ENCODE results near the gene PTPRD. TPM values are rescaled to one million over a fixed set of nuclear protein-coding genes. Genes with fewer than 3 reads are reported as not detected.

The PTPRD gene
- total and polyA plus RNA-seq, 2 donors (not counting 1 experiment from before 2014, with no cell fraction given), result not detected

DNA sequence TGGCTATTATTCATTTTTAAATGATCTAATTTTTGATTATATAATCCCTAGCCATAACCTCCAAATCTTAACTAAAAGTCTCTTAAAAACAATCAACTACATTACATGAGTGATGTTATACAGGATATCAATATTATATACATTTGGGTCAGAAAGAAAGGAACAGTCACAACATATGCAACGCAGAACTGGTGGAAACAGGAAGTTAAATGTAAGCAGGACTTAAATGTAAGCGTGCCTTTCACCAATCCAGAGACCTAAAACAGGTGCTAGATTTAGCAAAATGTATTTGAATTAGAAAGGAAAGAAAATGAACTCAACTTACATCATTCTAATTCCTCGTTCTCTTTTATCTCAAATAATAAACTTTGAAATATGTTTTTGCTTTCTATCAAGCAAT, 738.5 kb downstream of the PTPRD start:
- DNase-seq, result no peak
- intact Hi-C loops (cut with micrococcal nuclease), result no loop called here
- ChIA-PET POLR2A (no interaction called here), CTCF (no interaction called here)
- H3K27ac Mint-ChIP-seq, result no peak overlapping the region
- TF ChIP-seq, protein P1, sequence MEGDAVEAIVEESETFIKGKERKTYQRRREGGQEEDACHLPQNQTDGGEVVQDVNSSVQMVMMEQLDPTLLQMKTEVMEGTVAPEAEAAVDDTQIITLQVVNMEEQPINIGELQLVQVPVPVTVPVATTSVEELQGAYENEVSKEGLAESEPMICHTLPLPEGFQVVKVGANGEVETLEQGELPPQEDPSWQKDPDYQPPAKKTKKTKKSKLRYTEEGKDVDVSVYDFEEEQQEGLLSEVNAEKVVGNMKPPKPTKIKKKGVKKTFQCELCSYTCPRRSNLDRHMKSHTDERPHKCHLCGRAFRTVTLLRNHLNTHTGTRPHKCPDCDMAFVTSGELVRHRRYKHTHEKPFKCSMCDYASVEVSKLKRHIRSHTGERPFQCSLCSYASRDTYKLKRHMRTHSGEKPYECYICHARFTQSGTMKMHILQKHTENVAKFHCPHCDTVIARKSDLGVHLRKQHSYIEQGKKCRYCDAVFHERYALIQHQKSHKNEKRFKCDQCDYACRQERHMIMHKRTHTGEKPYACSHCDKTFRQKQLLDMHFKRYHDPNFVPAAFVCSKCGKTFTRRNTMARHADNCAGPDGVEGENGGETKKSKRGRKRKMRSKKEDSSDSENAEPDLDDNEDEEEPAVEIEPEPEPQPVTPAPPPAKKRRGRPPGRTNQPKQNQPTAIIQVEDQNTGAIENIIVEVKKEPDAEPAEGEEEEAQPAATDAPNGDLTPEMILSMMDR (IDR thresholded peaks at IDR 0.05), result no peak
- no peak for TF ChIP-seq EZH2 (IDR thresholded peaks at IDR 0.05; ENCODE audit: borderline replicate concordance, insufficient read depth, low read depth, low read length, poor library complexity, severe bottlenecking)
- H3K27ac ChIP-seq (ENCODE audit: low read length in 2 of 2), result no peak overlapping the region
- no peak for ATAC-seq (ENCODE audit: low read depth)
- H3K79me2 ChIP-seq (ENCODE audit: control insufficient read depth, insufficient read depth, low read length), result no peaks in the 10 kb centered on the region
- H3K4me3 ChIP-seq (ENCODE audit: control extremely low read depth in 1 of 5, extremely low read depth in 1 of 5, insufficient read depth in 1 of 5, low read depth in 2 of 5, low read length in 4 of 5), result no peak overlapping the region
- no peaks in the 10 kb centered on the region for H3K27me3 ChIP-seq (replicated peaks in 1 of 4; ENCODE audit: control extremely low read depth in 1 of 4, control insufficient read depth in 3 of 4, insufficient read depth in 4 of 4, low read length in 3 of 4)
- no CpG with 5 or more reads among the region's 3 CpGs for WGBS (ENCODE audit: insufficient coverage)
- no peaks in the 10 kb centered on the region for H3K9me3 ChIP-seq (ENCODE audit: control extremely low read depth in 1 of 3, control insufficient read depth in 2 of 3, insufficient read depth in 1 of 3, low read length in 2 of 3)
- no peaks in the 10 kb centered on the region for H3K9me3 Mint-ChIP-seq (ENCODE audit: insufficient read depth)
- no peaks in the 10 kb centered on the region for H4K20me1 ChIP-seq (ENCODE audit: control insufficient read depth, insufficient read depth, low read length, poor library complexity, severe bottlenecking)
- no peaks in the 10 kb centered on the region for H3K4me1 ChIP-seq (ENCODE audit: control insufficient read depth in 2 of 2, insufficient read depth in 2 of 2, low read length in 2 of 2)
- H3K27me3 Mint-ChIP-seq, result no peaks in the 10 kb centered on the region
- no peak overlapping the region for H3K9ac ChIP-seq (ENCODE audit: low read length)
- no peaks in the 10 kb centered on the region for H3K36me3 ChIP-seq (replicated peaks in 1 of 2; ENCODE audit: control extremely low read depth in 1 of 2, control insufficient read depth in 1 of 2, extremely low read depth in 1 of 2, insufficient read depth in 2 of 2, low read length in 1 of 2)
- H3K4me1 Mint-ChIP-seq, result no peaks in the 10 kb centered on the region
- no peak overlapping the region for H3K4me3 Mint-ChIP-seq
- H3K4me2 ChIP-seq (replicated peaks; ENCODE audit: low read depth, low read length, poor library complexity, severe bottlenecking), result no peak overlapping the region
- H2AFZ ChIP-seq (ENCODE audit: insufficient read depth, low read depth, low read length, poor library complexity, severe bottlenecking), result no peak overlapping the region

DNA sequence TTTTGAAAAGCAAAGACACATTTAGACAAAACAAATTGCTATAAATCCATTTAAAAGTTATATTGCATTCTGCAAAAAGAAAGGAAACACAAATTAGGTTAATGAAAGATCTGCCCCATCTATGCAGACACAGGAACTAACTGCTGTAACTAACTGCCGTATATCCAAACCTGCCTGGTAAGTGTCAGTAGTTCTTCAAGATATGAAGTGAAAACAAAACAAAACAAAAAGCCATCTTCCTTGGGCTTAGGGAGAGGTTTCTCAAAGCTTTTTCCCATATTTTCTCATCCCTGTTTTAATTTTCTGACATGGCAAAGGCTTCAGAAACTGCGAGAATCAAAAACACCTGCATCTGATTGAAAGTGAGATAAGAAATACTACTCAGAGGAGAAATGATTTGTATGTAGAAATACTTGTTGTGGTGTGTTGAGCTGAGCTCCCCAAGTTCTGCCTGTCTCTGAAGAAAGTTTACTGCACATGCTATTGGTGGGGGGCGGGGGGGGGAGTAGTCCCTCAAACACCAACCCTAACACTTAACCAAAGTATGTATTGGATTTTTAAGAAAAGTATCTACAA, 750.5 kb downstream of the PTPRD start:
- Histone ChIP-seq H3K79me2 (ENCODE audit: control insufficient read depth, insufficient read depth, low read length) (no peaks in the 10 kb centered on the region), H3K9ac (ENCODE audit: low read length) (no peak overlapping the region), H3K9me3 (ENCODE audit: control extremely low read depth in 1 of 3, control insufficient read depth in 2 of 3, insufficient read depth in 1 of 3, low read length in 2 of 3) (no peaks in the 10 kb centered on the region), H3K27me3 (replicated peaks in 1 of 4; ENCODE audit: control extremely low read depth in 1 of 4, control insufficient read depth in 3 of 4, insufficient read depth in 4 of 4, low read length in 3 of 4) (no peaks in the 10 kb centered on the region), H3K4me1 (ENCODE audit: control insufficient read depth in 2 of 2, insufficient read depth in 2 of 2, low read length in 2 of 2) (no peaks in the 10 kb centered on the region), H3K4me2 (replicated peaks; ENCODE audit: low read depth, low read length, poor library complexity, severe bottlenecking) (no peak overlapping the region), H3K27ac (ENCODE audit: low read length in 2 of 2) (no peak overlapping the region), H3K4me3 (ENCODE audit: control extremely low read depth in 1 of 5, extremely low read depth in 1 of 5, insufficient read depth in 1 of 5, low read depth in 2 of 5, low read length in 4 of 5) (no peak overlapping the region), H2AFZ (ENCODE audit: insufficient read depth, low read depth, low read length, poor library complexity, severe bottlenecking) (no peak overlapping the region), H4K20me1 (ENCODE audit: control insufficient read depth, insufficient read depth, low read length, poor library complexity, severe bottlenecking) (no peaks in the 10 kb centered on the region), H3K36me3 (replicated peaks in 1 of 2; ENCODE audit: control extremely low read depth in 1 of 2, control insufficient read depth in 1 of 2, extremely low read depth in 1 of 2, insufficient read depth in 2 of 2, low read length in 1 of 2) (no peaks in the 10 kb centered on the region)
- CTCF ChIA-PET, result no interaction called here
- intact Hi-C loops (cut with micrococcal nuclease), result no loop called here
- Mint-ChIP-seq H3K9me3 (ENCODE audit: insufficient read depth) (no peaks in the 10 kb centered on the region), H3K4me3 (no peak overlapping the region), H3K4me1 (no peaks in the 10 kb centered on the region), H3K27ac (no peak overlapping the region), H3K27me3 (no peaks in the 10 kb centered on the region)
- no CpG with 5 or more reads among the region's 3 CpGs for WGBS (ENCODE audit: insufficient coverage)
- ATAC-seq (ENCODE audit: low read depth), result no peak
- no peak for TF ChIP-seq EZH2 (IDR thresholded peaks at IDR 0.05; ENCODE audit: borderline replicate concordance, insufficient read depth, low read depth, low read length, poor library complexity, severe bottlenecking)
- TF ChIP-seq, protein P1 (IDR thresholded peaks at IDR 0.05), result no peak
- no peak for DNase-seq
- POLR2A ChIA-PET, result no interaction called here

All from B cell (primary cell).